Thyroid gland (tissue), 4 donors: ENCODE data around the gene PLA2G6.

Experiments used
- POLR2A ChIP-seq, 2 donors: fragments of 450-650 bp; IDR thresholded peaks; one replicate each; pipeline ENCODE4 v1.6.1; 2017; ENCODE audit warnings: antibody characterized with exemption in 2 of 2, mild to moderate bottlenecking in 2 of 2, moderate library complexity in 1 of 2
- TF ChIP-seq, protein P1 (sequence below), 6 experiments: fragments of 200-600 bp in 3 of 6; fragments of 450-650 bp in 3 of 6; sonication (generic) in 3 of 6; IDR thresholded peaks; one replicate each; pipeline ENCODE4 v1.5.1; 2016 to 2019; ENCODE audit warnings: antibody characterized with exemption in 6 of 6, mild to moderate bottlenecking in 2 of 6, inconsistent platforms in 1 of 6, moderate library complexity in 1 of 6

DNA sequence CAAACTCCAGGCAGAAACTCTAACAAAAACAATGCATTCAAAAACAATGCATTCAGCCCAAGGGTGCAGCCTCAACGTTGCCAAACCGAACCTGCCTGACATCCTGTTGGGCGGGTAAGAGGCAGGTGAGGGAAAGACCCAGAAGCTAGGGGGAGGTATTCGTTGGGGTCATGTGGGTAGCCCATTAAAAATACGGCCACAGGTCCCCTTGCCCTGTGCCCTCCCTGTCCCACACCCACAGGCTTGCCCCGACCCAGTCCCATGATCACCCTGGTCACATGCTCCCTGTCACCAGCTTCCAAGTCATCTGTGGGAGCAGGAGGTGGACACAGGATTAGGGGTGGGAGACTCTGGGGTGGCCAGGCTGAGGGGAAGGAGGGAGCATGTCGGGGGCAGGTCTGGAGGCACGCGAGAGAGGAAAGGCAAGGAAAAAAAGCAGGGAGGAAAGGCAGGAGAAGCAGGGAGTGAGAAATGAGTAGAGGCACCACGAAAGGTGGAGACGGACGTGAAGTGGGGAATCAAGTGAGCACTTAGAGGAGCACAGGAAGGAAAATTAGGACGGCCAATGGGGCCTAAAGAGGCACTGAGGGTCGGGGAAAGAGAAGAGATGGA lies 683 bp downstream of the PLA2G6 start:
- peak in 1 of 2 donors; percentile 48 for TF ChIP-seq POLR2A (IDR thresholded peaks at IDR 0.05)
- TF ChIP-seq, protein P1, sequence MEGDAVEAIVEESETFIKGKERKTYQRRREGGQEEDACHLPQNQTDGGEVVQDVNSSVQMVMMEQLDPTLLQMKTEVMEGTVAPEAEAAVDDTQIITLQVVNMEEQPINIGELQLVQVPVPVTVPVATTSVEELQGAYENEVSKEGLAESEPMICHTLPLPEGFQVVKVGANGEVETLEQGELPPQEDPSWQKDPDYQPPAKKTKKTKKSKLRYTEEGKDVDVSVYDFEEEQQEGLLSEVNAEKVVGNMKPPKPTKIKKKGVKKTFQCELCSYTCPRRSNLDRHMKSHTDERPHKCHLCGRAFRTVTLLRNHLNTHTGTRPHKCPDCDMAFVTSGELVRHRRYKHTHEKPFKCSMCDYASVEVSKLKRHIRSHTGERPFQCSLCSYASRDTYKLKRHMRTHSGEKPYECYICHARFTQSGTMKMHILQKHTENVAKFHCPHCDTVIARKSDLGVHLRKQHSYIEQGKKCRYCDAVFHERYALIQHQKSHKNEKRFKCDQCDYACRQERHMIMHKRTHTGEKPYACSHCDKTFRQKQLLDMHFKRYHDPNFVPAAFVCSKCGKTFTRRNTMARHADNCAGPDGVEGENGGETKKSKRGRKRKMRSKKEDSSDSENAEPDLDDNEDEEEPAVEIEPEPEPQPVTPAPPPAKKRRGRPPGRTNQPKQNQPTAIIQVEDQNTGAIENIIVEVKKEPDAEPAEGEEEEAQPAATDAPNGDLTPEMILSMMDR (IDR thresholded peaks at IDR 0.05) = no peak
